CD4-positive, alpha-beta T cell treated with Interleukin-4 for 4 hours (primary cell): ENCODE measurements around the gene FOXO3.

Experiments used
- DNase-seq: peaks from one replicate; pipeline ENCODE4 v3.0.0-alpha.2; 2020

The FOXO3 gene

GRCh38 chr6:108578166-108578565 is 17.4 kb downstream of the FOXO3 start:
- DNase-seq: no peak

- DNase-seq: no peak
These were observed 18.0 kb downstream of the FOXO3 start for GRCh38 chr6:108578595-108579327.

GRCh38 chr6:108579328-108579721 is 18.6 kb downstream of the FOXO3 start:
- no peak for DNase-seq

- no peak for DNase-seq
These were observed 19.9 kb downstream of the FOXO3 start for GRCh38 chr6:108580646-108581045.

GRCh38 chr6:108581237-108581931 is 20.7 kb downstream of the FOXO3 start:
- peak; percentile 51 for DNase-seq

GRCh38 chr6:108581932-108582475 is 21.3 kb downstream of the FOXO3 start:
- no peak for DNase-seq

- no peak for DNase-seq
These were observed 21.9 kb downstream of the FOXO3 start for GRCh38 chr6:108582618-108583017.

- DNase-seq: no peak
These were observed 23.6 kb downstream of the FOXO3 start for GRCh38 chr6:108584323-108584722.

- no peak for DNase-seq
These were observed 24.6 kb downstream of the FOXO3 start for GRCh38 chr6:108585359-108585758.

GRCh38 chr6:108585921-108586536 is 25.3 kb downstream of the FOXO3 start:
- DNase-seq: no peak

GRCh38 chr6:108587258-108588059 is 26.7 kb downstream of the FOXO3 start:
- no peak for DNase-seq

GRCh38 chr6:108588586-108588985 is 27.9 kb downstream of the FOXO3 start:
- DNase-seq: no peak

- no peak for DNase-seq
These were observed 28.6 kb downstream of the FOXO3 start for GRCh38 chr6:108589244-108589791.

GRCh38 chr6:108591040-108591816 is 30.5 kb downstream of the FOXO3 start:
- DNase-seq: no peak

GRCh38 chr6:108592371-108593337 is 31.9 kb downstream of the FOXO3 start:
- DNase-seq: peak; percentile 57

GRCh38 chr6:108594151-108594550 is 33.4 kb downstream of the FOXO3 start:
- no peak for DNase-seq

GRCh38 chr6:108594640-108595039 is 33.9 kb downstream of the FOXO3 start:
- DNase-seq: no peak

GRCh38 chr6:108596956-108597355 is 36.2 kb downstream of the FOXO3 start:
- DNase-seq: no peak

- DNase-seq: no peak
These were observed 37.0 kb downstream of the FOXO3 start for GRCh38 chr6:108597572-108598304.
